ENCODE measurements around the gene CAPN1.
"Not testable (repeated sequence)": the region's sequence is repeated elsewhere in the genome, so short reads cannot be mapped to it uniquely, and the experiment has no call there.

Gene CAPN1

DNA sequence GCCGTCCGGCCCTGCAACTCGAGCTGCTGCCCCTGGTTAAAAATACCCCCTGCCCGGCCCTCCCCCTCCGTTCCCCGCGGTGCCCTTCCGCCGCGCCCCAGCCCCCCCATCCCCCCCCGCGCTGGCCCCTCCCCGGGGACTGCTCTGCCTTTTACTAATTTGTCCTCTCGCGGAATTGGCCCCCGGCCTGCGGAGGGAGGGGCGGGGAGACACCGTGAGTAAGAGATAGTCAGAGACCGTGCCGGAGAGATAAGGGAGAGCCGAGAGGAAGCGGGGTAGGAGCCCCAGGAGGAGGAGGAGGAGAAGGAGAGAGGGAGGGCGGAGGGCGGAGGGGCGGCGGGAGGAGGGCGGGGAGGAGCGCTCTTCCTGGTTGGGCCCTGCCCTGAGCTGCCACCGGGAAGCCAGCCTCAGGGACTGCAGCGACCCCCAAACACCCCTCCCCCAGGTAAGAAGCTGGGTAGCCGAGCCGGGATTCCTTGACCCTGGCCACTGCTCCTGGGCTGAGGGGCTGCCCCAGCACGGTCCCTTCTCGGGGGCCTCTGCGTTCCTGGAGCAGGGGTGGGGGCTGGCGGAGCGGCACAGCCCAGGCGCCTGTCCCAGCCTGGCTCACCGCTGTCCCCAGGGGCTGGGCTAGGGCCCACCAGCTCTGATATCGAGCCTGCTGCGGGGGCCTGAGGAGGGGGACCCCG is at the start of gene CAPN1:
TSS of gene CAPN1 (plus strand) at position 360 of the 689 bp plus-strand sequence. CDS start 774 bp downstream, outside the sequence.
- no peak for DNase-seq (ENCODE audit: low read depth)
- H3K4me3 ChIP-seq (ENCODE audit: low read depth, low read length), result peak within 1 kb of the TSS; percentile 93

DNA sequence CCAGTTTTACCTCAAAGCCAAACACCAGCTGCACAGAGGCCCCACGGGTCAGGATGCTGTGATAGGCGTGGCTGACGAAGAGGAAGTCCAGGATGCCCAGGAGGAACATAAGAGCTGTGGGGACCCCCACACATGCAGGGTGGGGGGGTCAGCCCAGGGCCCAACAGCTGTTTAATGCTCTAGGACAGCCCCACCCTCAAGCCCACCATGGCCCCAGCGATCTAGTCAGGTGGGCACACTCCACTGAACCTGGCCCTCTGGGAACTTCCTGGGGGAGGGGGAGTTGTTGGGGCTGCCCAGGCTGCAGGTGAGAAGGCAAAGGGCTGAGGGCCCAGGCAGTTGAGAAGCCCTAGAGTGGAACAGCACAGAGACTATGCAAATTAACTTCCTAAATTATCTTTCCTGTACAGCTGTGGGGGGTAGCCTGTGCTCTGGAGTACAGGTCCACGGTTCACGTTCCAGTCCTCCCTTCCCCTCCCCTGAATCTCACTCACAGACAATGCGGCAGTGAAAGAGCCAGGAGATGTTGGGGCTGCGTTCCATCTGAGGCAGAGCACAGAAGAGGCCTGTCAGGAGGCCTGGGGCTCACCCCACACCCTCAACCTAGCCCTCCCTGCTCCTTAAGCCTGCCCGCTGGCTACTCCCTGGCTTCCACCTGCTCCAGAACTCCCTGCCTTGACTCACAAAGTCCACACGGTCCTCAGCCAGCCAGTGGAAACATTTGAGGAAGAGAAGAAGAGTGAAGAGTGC is 49.3 kb upstream of the CAPN1 start:
- DNase-seq (ENCODE audit: low read depth), result no peak
- peak overlapping the region; percentile 95 for H3K4me3 ChIP-seq (ENCODE audit: low read depth, low read length)

DNA sequence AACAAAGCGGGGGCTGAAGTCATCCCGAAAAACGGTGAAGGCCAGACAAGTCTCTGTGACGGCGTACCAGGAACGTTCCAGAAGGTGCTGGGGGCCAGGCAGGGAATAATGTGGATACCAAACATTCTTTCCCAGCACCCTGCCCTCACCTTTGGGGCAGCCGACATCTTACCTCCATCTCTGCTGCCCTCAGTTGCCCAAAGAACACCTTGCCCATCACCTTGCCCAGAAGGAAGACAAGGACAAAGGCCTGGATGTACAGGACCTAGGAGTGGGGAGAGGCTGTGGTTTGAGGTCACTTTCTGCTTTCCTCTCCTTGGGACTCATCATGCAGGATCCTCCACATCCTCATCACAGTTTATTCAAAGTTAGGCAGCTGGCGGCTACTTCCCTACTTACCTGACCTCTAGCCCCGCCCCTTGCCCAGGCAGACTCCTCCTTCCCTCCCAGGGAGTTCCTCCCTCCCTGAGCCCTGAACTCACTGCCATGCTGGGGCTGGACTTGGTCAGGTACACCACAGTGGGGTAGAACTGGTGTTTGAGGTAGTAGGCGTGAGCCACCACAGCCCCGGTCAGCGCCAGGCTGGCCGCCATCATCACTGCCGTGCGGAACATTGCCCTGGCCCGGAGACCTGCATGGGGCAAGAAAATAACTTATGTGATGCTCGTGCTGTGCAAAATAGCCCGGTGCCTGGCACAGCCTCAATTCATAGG is 48.6 kb upstream of the CAPN1 start:
- no peak for DNase-seq (ENCODE audit: low read depth)
- peak overlapping the region; percentile 95 for H3K4me3 ChIP-seq (ENCODE audit: low read depth, low read length)

DNA sequence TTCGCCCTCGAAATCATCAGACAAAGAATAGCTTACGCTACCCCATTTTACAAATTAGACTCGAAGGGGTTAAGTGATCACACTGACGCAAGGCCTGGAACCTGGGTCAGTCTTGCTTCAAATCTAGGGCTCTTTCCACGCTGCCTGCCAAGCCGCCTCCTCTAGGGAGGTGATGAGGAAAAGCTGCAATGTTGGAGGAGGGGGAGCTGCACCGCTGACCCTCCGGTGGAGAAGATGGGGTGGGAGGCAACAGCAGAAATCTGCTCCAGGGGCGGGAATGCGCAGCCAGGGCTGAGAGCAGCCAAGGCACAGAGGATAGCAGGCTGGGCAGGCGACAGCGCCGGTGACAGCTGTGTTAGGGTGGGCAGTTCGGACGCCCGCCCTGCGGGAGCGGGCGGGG is 48.0 kb upstream of the CAPN1 start:
- no peak for DNase-seq (ENCODE audit: low read depth)
- H3K4me3 ChIP-seq (ENCODE audit: low read depth, low read length), result peak overlapping the region; percentile 95

DNA sequence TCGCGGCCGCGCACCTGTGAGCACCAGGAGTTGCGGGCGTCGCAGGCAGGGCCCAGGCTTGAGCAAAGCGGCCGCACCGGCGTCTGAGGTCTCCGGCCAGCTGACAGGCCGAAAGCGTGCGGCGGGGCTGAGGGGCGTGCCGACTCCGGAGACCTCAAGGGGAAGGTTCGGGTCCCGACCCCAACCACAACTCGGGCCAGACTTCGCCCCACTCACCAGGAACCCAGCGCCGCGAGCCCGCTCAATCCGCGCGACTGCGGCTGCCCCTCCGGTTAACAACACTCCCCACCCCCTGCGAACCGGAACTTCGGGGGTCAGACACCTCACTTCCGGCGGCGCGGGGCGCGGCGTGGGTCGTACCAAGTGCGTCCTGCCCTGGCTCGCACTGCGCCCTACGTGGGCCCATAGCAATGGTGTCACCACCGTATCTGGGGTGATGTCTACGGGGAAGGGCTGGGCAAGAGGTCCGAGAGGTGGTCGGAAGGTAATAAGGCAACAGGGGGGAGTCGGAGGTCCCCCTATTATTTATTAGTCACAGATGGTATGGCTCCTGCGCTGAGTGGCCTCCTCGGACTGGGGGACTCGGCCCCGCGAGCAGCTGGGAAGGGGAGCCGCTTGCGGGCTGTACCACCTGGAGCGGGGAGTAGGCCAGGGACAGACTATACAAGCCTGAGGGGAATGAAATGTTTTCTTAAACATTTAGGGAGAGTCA is 47.3 kb upstream of the CAPN1 start, which contains the start of gene SYVN1:
TSS of gene SYVN1 (minus strand) at position 280 of the 712 bp plus-strand sequence. CDS start 918 bp downstream, outside the sequence.
- peak within 1 kb of the TSS; percentile 95 for H3K4me3 ChIP-seq (ENCODE audit: low read depth, low read length)
- peak; percentile 59 for DNase-seq (ENCODE audit: low read depth)

DNA sequence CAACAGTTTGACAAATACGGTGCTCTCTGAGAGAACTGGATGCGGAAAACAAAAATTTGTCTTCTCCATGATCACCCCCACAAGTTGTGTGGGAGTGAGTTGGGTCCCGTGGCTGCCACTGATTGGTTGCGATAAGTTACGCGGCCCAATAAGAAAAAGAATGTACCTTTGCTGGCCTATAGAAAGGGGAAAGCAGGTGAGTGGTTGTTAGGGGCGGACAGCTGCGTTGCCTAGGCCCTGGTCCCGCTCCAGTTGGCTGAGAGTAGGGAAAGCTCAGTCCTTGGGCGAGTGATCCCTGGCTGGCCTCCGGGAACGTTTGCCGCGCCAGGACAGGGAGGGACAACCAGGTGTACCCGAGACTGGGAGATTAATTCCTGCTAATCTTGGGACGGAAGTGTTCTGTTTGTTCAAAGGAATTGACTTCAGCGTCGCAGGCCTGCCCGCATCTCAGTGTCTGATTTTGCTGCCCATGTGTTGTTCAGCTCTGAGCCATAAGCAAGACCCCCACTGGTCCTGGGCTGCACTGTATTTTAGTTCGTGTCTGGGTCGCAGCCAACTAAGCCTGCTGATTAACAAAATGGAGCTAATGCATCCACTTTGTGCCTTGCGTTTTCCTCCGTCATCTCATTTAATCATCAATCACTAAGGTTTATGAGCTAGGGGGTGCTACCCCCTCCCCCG is 46.6 kb upstream of the CAPN1 start:
- H3K4me3 ChIP-seq (ENCODE audit: low read depth, low read length), result peak overlapping the region; percentile 95

DNA sequence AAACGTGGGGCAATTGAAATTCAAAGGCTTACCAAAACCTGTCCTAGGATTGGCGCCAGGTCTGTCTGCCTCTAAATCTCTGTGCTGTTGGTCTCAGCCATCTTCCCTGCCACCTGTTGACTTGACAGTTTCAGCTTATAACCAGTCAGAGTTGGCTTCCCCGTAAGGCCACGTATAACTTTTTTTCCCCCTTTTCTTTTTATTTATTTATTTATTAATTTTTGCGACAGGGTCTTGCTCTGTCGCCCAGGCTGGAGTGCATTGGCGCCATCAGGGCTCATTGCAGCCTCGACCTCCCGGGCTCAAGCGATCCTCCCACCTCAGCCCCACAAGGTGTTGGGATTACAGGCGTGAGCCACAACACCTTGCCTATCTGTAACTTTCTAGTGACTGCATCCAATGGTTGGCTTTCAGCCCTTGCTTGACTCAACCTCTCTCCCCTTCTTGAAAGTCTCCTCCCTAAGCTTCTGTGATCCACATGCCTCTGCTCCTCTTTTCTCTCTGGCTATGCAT is 46.0 kb upstream of the CAPN1 start:
- no peak for DNase-seq (ENCODE audit: low read depth)
- H3K4me3 ChIP-seq (ENCODE audit: low read depth, low read length), result peak overlapping the region; percentile 95

More for the DNA sequence above, 46.6 kb upstream of the CAPN1 start:
- DNase-seq (ENCODE audit: low read depth), result peak; percentile 92

DNA sequence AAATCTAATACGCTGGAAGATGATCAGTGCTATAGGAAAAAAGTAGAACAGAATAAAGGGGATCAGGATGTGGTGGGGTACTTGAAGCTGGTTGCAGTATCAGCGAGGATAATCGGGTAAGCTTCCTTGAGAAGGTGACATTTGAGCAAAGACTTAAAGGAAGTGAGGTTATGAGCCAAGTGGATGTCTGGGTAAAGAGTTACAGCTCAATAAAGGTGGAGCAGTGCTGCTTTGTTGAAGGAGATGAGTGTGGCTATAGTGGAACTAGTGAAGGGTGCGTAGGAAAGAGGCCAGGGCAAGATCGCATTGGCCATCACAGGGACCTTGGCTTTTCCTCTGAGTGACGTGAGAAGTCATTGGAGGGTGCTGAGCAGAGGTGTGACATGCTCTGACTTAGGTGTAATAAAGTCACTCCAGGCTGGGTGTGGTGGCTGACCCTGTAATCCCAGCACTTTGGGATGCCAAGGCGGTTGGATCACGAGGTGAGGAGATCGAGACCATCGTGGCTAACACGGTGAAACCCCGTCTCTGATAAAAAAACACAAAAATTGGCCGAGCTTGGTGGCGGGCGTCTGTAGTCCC is 45.1 kb upstream of the CAPN1 start:
- DNase-seq (ENCODE audit: low read depth), result no peak

DNA sequence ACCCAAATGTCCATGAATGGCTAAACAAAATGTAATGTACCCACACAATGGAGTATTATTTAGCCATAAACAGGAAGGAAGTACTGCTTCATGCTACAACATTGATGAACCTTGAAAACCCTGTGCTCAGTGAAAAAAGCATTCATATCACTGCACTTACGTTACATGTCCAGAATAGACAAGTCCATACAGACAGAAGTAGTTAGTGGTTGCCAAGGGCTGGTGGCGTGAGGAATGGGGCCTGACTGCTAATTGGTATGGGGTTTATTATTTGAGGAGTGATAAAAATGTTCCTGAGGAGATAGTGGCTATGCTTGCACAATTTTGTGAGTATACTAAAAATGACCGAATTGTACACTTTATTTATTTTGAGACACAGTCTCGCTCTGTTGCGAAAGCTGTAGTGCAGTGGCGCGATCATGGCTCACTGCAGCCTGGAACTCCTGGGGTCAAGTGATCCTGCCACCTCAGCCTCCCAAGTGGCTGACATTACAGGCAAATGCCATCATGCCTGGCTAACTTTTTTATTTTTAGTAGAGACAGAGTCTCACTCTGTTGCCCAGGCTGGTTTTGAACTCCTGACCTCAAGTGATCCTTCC is 39.7 kb upstream of the CAPN1 start:
- DNase-seq (ENCODE audit: low read depth), result no peak
- no peak overlapping the region for H3K4me3 ChIP-seq (ENCODE audit: low read depth, low read length)

More for the DNA sequence above, 45.1 kb upstream of the CAPN1 start:
- H3K4me3 ChIP-seq (ENCODE audit: low read depth, low read length), result no peak overlapping the region

DNA sequence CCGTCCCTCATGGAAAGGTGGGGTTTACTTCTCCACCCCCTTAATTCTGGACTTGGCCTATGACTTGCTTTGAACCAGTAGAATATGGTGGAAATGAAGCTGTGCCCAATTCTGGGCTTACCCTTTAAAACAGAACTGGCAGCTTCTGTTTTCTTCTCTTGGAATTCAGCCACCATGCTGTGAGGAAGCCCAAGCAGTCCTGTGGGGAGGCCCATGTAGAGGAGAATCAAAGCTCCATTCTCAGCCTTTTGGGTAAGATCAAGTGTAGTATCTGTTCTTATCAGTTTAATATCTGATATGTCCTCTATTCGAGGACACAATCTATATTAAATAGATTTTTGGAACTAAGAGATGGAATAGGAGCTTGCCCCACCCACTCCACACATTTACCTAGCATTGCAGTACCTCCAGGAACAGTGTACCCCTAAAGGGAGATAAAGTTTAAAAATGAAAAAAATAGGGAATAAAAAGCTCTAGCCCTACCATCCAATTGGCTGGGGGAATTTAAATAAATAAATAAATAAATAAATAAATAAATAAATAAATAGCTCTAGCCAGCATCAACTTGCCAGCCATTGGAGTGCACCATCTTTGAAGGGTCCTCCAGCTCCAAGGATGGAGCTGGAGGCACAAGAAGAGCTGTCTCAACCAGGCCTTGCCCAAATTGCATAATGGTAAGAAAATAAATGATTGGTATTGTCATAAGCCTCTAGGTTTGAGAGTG is 34.2 kb upstream of the CAPN1 start:
- DNase-seq (ENCODE audit: low read depth), result no peak
- no peak overlapping the region for H3K4me3 ChIP-seq (ENCODE audit: low read depth, low read length)

DNA sequence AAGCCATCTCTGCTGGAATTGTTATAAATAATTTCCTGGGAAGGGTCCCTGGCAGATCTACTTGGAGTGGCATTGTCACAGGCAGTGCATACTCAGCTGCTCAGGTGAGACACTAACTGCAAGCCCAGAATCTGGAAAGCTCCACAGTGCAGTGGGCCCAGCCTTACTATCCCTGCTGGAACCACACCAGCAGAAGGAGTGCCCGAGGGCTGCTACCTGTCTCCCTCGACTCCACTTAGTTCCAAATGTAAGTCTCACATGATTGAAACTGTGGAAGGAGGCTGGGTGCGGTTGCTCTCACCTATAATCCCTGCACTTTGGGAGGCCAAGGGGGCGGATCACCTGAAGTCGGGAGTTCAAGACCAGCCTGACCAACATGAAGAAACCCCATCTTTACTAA is 33.1 kb upstream of the CAPN1 start:
- no peak overlapping the region for H3K4me3 ChIP-seq (ENCODE audit: low read depth, low read length)
- DNase-seq (ENCODE audit: low read depth), result no peak

DNA sequence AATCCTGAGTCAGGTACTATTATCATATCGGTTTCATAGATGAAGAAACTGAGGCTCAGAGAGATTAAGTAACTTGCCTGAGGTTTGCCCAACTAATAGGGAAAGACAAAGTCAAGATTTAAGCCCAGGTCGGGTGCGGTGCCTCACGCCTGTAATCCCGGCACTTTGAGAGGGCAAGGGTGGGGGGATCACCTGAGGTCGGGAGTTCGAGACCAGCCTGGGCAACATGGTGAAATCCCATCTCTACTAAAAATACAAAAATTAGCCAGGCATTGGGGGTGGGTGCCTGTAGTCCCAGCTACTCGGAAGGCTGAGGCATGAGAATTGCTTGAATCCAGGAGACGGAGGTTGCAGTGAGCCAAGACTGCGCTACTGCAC is 31.6 kb upstream of the CAPN1 start:
- DNase-seq (ENCODE audit: low read depth); H3K4me3 ChIP-seq (ENCODE audit: low read depth, low read length): not testable (repeated sequence)

DNA sequence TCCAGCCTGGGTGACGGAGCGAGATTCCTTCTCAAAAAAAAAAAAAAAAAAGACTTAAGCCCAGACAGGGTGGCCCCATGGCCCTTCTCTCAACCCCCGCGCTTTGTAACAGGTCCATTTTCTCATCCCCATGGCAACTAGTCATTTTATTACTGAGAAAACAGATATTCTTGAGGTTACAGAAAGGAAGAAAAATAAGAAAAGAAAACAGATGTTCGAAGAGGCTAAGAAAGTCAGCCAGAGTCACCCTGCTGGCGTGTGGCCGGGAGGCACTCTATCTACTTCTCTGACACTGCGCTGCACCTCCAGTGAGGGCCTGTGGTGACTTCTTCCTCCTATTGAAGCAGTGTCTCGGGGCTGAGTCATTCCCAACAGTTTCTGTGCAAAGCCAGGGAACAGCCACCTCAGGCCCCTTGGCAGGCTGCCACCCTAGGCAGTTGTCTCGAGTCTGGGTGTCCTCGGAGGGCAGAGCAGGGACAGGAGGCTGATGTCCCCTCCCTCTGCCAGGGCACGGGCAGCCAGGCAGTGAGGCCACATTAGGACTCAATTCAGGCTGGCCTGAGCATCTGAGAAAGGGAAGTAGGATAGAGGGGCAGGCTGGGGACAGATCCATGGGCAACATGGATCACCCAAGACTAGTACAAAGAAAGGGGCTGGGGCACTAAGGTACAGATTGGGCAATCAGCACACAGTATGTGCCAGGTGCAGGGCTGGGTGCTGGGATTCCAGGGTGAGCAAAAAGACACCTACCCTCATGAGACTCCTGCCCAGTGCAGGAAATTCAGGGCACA is 31.0 kb upstream of the CAPN1 start:
- no peak overlapping the region for H3K4me3 ChIP-seq (ENCODE audit: low read depth, low read length)
- DNase-seq (ENCODE audit: low read depth), result peak; percentile 47

DNA sequence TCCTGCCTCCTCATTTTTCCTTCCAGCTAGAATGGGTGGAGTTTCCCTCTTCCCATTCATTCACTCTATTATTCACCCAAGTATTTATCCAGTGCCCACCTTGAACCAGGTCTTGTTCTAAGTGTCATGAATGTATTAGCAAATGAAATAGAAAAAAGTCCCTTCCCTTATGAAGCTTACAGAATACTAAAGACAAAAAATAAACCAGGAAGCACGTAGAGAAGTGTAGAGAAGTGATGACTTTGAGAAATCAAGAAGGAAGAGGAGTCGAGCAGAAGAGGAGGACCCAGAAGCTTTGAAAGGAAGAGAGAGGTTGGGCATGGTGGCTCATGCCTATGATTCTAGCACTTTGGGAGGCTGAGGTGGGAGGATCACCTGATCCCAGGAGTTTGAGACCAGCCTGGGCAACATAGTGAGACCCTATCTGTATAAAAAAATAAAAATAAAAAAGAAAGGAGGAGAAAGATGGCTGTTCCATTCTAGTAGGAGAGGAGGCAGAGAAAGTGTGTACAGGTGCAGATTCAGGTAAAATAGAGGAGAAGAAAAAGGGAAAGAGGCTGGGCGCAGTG is 30.3 kb upstream of the CAPN1 start:
- no peak overlapping the region for H3K4me3 ChIP-seq (ENCODE audit: low read depth, low read length)
- no peak for DNase-seq (ENCODE audit: low read depth)

DNA sequence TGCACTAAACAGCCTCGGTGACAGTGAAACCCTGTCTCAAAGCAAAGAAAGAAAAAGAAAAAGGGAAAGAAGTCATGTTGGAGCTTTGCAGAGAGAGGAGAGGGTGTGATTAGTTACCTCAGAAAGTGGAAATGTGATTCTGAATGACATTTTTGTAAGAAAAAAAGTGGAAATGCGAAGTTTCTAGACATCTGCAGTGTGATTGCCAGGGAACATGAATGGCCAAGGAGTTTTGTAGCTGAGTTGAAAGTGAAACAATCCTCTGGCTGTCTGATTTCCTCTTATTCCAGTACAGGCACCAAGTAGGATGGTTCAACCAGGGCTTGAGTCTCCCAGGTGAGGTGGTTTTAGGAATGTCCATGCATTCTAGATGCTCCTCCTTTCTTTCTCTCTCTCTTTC is 29.6 kb upstream of the CAPN1 start:
- DNase-seq (ENCODE audit: low read depth), result no peak
- no peak overlapping the region for H3K4me3 ChIP-seq (ENCODE audit: low read depth, low read length)

DNA sequence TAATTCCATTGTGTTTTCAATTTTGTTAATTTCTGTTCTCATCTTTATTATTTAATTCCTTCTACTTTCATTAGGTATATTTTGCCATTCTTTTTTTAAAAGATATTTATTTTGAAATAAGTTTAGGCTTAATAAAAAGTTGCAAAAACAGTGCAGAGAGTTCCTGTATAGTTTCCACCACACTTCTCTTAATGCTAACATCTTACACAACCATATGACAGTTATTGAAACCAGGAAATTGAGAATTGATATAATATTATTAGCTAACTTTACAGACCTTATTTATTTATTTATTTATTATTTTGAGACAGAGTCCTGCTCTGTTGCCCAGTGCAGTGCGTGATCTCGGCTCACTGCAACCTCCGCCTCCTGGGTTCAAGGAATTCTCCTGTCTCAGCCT is 25.5 kb upstream of the CAPN1 start:
- DNase-seq (ENCODE audit: low read depth), result no peak
- H3K4me3 ChIP-seq (ENCODE audit: low read depth, low read length), result no peak overlapping the region

Measured in skeletal muscle cell (primary cell).